Measurements from ENCODE around the gene HLA-G. TPM values are rescaled to one million over a fixed set of nuclear protein-coding genes. Genes with fewer than 3 reads are reported as not detected.
"Not testable (repeated sequence)": the region's sequence is repeated elsewhere in the genome, so short reads cannot be mapped to it uniquely, and the experiment has no call there.

HLA-G gene
- total RNA-seq, 2 experiments from 2014 or later = 2.9 to 4.6 TPM

- DNase-seq (peak; percentile 41), ATAC-seq (peak; percentile 64)
- POLR2A ChIA-PET = no interaction called here
- peaks cover 16% of the 10 kb centered on the region for H3K4me1 Mint-ChIP-seq (ENCODE audit: low read depth)
- no peaks in the 10 kb centered on the region for H3K9me3 Mint-ChIP-seq (ENCODE audit: insufficient read depth)
- H3K27me3 Mint-ChIP-seq (ENCODE audit: low read depth) = peaks cover 59% of the 10 kb centered on the region
- no peak overlapping the region for H3K27ac Mint-ChIP-seq
- no peaks in the 10 kb centered on the region for H3K36me3 Mint-ChIP-seq (ENCODE audit: low read depth)
- peak overlapping the region; percentile 28 for H3K4me3 Mint-ChIP-seq
- CTCF ChIA-PET = interaction anchor here (0.6 to 3.5 kb wide), 4 partner anchors 114 to 318 kb away, joined by 3 to 38 read pairs (median 4); no protein-coding TSS in a partner anchor
These were observed 22.5 kb downstream of the HLA-G start for GRCh38 chr6:29850011-29850553.

GRCh38 chr6:29851190-29851589 is 23.6 kb downstream of the HLA-G start:
- DNase-seq (no peak), ATAC-seq (no peak)
- no peaks in the 10 kb centered on the region for H3K9me3 Mint-ChIP-seq (ENCODE audit: insufficient read depth)
- peaks cover 58% of the 10 kb centered on the region for H3K27me3 Mint-ChIP-seq (ENCODE audit: low read depth)
- H3K27ac Mint-ChIP-seq = no peak overlapping the region
- ChIA-PET CTCF (interaction anchor here (1.7 to 1.9 kb wide), 2 partner anchors 116 to 280 kb away, joined by 4 to 8 read pairs; no protein-coding TSS in a partner anchor), POLR2A (no interaction called here)
- no peaks in the 10 kb centered on the region for H3K36me3 Mint-ChIP-seq (ENCODE audit: low read depth)
- peaks cover 11% of the 10 kb centered on the region for H3K4me1 Mint-ChIP-seq (ENCODE audit: low read depth)
- no peak overlapping the region for H3K4me3 Mint-ChIP-seq

- no peak for ATAC-seq
- H3K27me3 Mint-ChIP-seq (ENCODE audit: low read depth) = peaks cover 63% of the 10 kb centered on the region
- ChIA-PET CTCF (interaction anchor here (0.9 to 1.2 kb wide), 2 partner anchors 250 to 278 kb away, joined by 3 read pairs; no protein-coding TSS in a partner anchor), POLR2A (interaction anchor here (0.8 kb wide), 1 partner anchor 88 kb away, joined by 3 read pairs; no protein-coding TSS in a partner anchor)
- no peak overlapping the region for H3K27ac Mint-ChIP-seq
- H3K36me3 Mint-ChIP-seq (ENCODE audit: low read depth) = no peaks in the 10 kb centered on the region
- H3K4me3 Mint-ChIP-seq = no peak overlapping the region
- H3K4me1 Mint-ChIP-seq (ENCODE audit: low read depth) = peaks cover 8% of the 10 kb centered on the region
- no peaks in the 10 kb centered on the region for H3K9me3 Mint-ChIP-seq (ENCODE audit: insufficient read depth)
- DNase-seq = no peak
These were observed 25.6 kb downstream of the HLA-G start for GRCh38 chr6:29853245-29853644.

- Mint-ChIP-seq H3K4me3 (no peak overlapping the region), H3K27me3 (ENCODE audit: low read depth) (peaks cover 51% of the 10 kb centered on the region), H3K36me3 (ENCODE audit: low read depth) (no peaks in the 10 kb centered on the region), H3K9me3 (ENCODE audit: insufficient read depth) (no peaks in the 10 kb centered on the region), H3K27ac (no peak overlapping the region), H3K4me1 (ENCODE audit: low read depth) (no peaks in the 10 kb centered on the region)
- ATAC-seq (no peak), DNase-seq (no peak)
- ChIA-PET CTCF (no interaction called here), POLR2A (no interaction called here)
These were observed 30.4 kb downstream of the HLA-G start for GRCh38 chr6:29858006-29858405.

DNA sequence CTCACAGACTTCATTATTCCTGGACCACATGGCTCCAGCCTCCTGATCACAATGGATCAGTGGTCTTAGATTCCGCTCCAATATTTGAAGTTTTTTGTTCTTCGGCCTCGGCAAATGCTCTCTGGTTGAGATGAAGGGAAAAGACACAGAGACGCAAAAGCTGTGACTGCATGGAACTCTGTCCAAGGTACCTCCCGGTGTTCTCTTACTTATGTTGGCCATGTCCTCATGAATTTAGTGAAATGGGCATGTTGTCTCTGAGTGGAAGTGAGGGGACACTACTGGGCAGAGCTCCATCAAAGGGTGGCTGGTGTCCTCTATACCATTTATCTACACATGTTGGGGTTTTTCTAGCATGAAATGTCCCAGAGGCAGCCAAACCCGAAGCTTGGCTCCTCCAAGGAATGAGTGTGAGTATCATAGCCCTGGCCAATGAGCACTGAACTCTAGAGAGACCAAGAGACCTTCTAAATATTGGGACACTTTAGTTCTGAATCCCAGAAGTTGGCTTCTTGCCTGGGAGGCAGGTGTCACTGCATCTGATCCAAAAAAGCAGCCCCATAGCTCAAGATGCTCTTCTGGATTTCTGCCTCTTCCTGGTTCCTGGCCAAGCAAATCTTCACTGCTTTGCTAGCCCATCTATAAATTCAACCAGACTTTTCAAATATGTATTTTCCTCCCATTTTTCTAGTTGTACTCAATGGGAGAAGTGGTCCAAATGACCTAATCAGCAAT is 34.1 kb downstream of the HLA-G start:
- POLR2A ChIA-PET = no interaction called here

GRCh38 chr6:29864037-29864810 is 36.6 kb downstream of the HLA-G start:
- H3K27me3 Mint-ChIP-seq (ENCODE audit: low read depth) = peaks cover 58% of the 10 kb centered on the region
- H3K4me3 Mint-ChIP-seq = no peak overlapping the region
- H3K36me3 Mint-ChIP-seq (ENCODE audit: low read depth) = no peaks in the 10 kb centered on the region
- ATAC-seq (no peak), DNase-seq (no peak)
- no peaks in the 10 kb centered on the region for H3K9me3 Mint-ChIP-seq (ENCODE audit: insufficient read depth)
- no peaks in the 10 kb centered on the region for H3K4me1 Mint-ChIP-seq (ENCODE audit: low read depth)
- no peak overlapping the region for H3K27ac Mint-ChIP-seq
- POLR2A ChIA-PET = no interaction called here
- CTCF ChIA-PET = interaction anchor here (1.0 kb wide), 1 partner anchor 16 kb away, joined by 5 read pairs; no protein-coding TSS in a partner anchor

More for the DNA sequence above, 34.1 kb downstream of the HLA-G start:
- CTCF ChIA-PET = interaction anchor here (1.3 to 1.4 kb wide), 2 partner anchors 14 to 269 kb away, joined by 3 to 4 read pairs; no protein-coding TSS in a partner anchor
- Mint-ChIP-seq H3K27me3 (ENCODE audit: low read depth) (peaks cover 55% of the 10 kb centered on the region), H3K9me3 (ENCODE audit: insufficient read depth) (no peaks in the 10 kb centered on the region), H3K27ac (no peak overlapping the region), H3K36me3 (ENCODE audit: low read depth) (no peaks in the 10 kb centered on the region), H3K4me3 (no peak overlapping the region), H3K4me1 (ENCODE audit: low read depth) (no peaks in the 10 kb centered on the region)
- ATAC-seq (no peak), DNase-seq (no peak)

- H3K36me3 Mint-ChIP-seq (ENCODE audit: low read depth) = no peaks in the 10 kb centered on the region
- H3K27me3 Mint-ChIP-seq (ENCODE audit: low read depth) = peaks cover 55% of the 10 kb centered on the region
- no peaks in the 10 kb centered on the region for H3K9me3 Mint-ChIP-seq (ENCODE audit: insufficient read depth)
- ATAC-seq (no peak), DNase-seq (no peak)
- H3K4me3 Mint-ChIP-seq = no peak overlapping the region
- H3K4me1 Mint-ChIP-seq (ENCODE audit: low read depth) = no peaks in the 10 kb centered on the region
- CTCF ChIA-PET = interaction anchor here (1.2 kb wide), 1 partner anchor 149 kb away, joined by 4 read pairs; no protein-coding TSS in a partner anchor
- POLR2A ChIA-PET = no interaction called here
- no peak overlapping the region for H3K27ac Mint-ChIP-seq
These were observed 38.0 kb downstream of the HLA-G start for GRCh38 chr6:29865631-29866030.

- Mint-ChIP-seq H3K27ac (no peak overlapping the region), H3K4me1 (ENCODE audit: low read depth) (no peaks in the 10 kb centered on the region)
These were observed 42.5 kb downstream of the HLA-G start for GRCh38 chr6:29870104-29870503.

GRCh38 chr6:29872791-29873190 is 45.2 kb downstream of the HLA-G start:
- CTCF ChIA-PET = no interaction called here
- POLR2A ChIA-PET = no interaction called here

More at GRCh38 chr6:29870104-29870503, 42.5 kb downstream of the HLA-G start:
- ATAC-seq = no peak
- Mint-ChIP-seq H3K9me3 (ENCODE audit: insufficient read depth) (peaks cover 3% of the 10 kb centered on the region), H3K4me3 (no peak overlapping the region), H3K27me3 (ENCODE audit: low read depth) (peaks cover 32% of the 10 kb centered on the region), H3K36me3 (ENCODE audit: low read depth) (no peaks in the 10 kb centered on the region)
- POLR2A ChIA-PET = no interaction called here
- CTCF ChIA-PET = no interaction called here
- DNase-seq = no peak

DNA sequence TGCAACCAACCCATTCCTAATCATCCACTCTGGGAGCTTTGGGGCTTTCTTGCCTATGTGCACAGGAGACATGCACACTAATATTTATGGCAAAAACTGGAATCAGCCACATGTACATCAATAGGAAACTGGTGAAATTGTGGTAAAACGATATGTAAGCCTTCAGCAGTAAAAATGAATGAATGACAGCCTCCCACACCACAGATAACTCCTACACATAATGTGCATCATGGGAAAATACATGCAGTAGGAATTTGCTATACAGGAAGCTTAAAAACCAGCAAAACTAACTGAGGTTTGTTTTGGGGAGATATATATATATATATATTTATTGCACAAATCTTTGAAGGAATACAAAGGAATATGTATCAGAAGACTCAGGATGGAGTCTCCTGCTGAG is 47.6 kb downstream of the HLA-G start:
- peaks cover 6% of the 10 kb centered on the region for H3K9me3 Mint-ChIP-seq (ENCODE audit: insufficient read depth)
- DNase-seq (no peak), ATAC-seq (no peak)
- H3K36me3 Mint-ChIP-seq (ENCODE audit: low read depth) = peaks cover 2% of the 10 kb centered on the region
- H3K4me3 Mint-ChIP-seq = no peak overlapping the region
- CTCF ChIA-PET = no interaction called here
- H3K27me3 Mint-ChIP-seq (ENCODE audit: low read depth) = peaks cover 5% of the 10 kb centered on the region
- POLR2A ChIA-PET = no interaction called here
- no peaks in the 10 kb centered on the region for H3K4me1 Mint-ChIP-seq (ENCODE audit: low read depth)
- H3K27ac Mint-ChIP-seq = no peak overlapping the region

More at GRCh38 chr6:29872791-29873190, 45.2 kb downstream of the HLA-G start:
- Mint-ChIP-seq H3K36me3 (ENCODE audit: low read depth) (peaks cover 2% of the 10 kb centered on the region), H3K27me3 (ENCODE audit: low read depth) (peaks cover 15% of the 10 kb centered on the region), H3K4me3 (no peak overlapping the region), H3K27ac (no peak overlapping the region), H3K4me1 (ENCODE audit: low read depth) (no peaks in the 10 kb centered on the region), H3K9me3 (ENCODE audit: insufficient read depth) (peaks cover 6% of the 10 kb centered on the region)
- no peak for DNase-seq
- ATAC-seq = no peak

DNA sequence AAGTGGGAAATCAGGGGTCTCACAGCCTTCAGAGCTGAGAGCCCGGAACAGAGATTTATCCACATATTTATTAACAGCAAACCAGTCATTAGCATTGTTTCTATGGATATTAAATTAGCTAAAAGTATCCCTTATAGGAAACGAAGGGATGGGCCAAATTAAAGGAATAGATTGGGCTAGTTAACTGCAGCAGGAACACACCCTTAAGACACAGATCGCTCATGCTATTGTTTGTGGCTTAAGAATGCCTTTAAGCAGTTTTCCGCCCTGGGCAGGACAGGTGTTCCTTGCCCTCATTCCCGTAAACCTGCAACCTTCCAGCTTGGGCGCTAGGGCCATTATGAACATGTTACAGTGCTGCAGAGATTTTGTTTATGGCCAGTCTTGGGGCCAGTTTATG is 48.1 kb downstream of the HLA-G start:
- H3K36me3 Mint-ChIP-seq (ENCODE audit: low read depth); ATAC-seq; H3K4me1 Mint-ChIP-seq (ENCODE audit: low read depth); H3K27me3 Mint-ChIP-seq (ENCODE audit: low read depth); H3K4me3 Mint-ChIP-seq; CTCF ChIA-PET; DNase-seq; H3K9me3 Mint-ChIP-seq (ENCODE audit: insufficient read depth); H3K27ac Mint-ChIP-seq; POLR2A ChIA-PET: not testable (repeated sequence)
